OCI-LY7 (cell line): ENCODE measurements around the gene TSPAN13. TPM values are rescaled to one million over a fixed set of nuclear protein-coding genes. Genes with fewer than 3 reads are reported as not detected.

Source experiments
- BruUV-seq: library from RNA; stranded (reverse); fragments of 400-500 nt; replicated peaks from 2 replicates; lab custom pipeline; 2021; lab: Mats Ljungman, UMichigan
- CTCF ChIA-PET: fragments of 300-600 bp; sonication (Branson Sonifier 250); formaldehyde crosslinking; loops from one replicate; lab custom pipeline; 2022; ENCODE audit warnings: antibody characterized with exemption; ENCODE audit not compliant: unreplicated experiment; lab: Charles Lee
- POLR2A ChIA-PET: fragments of 300-600 bp; sonication (Branson Sonifier 250); formaldehyde crosslinking; loops from one replicate; lab custom pipeline; 2022; ENCODE audit warnings: antibody characterized with exemption; lab: Charles Lee
- DNase-seq: peaks from one replicate; pipeline ENCODE4 v3.0.0-alpha.2; 2015; ENCODE audit warnings: low spot score
- H2AFZ ChIP-seq: fragments of 200-600 bp; sonication (generic), shearing (Covaris generic); 2 replicates; pipeline ENCODE4 v1.6.1; 2014; ENCODE audit warnings: mild to moderate bottlenecking, antibody characterized with exemption, low read length, moderate library complexity
- H3K27ac ChIP-seq: fragments of 200-600 bp; sonication (generic); 2 replicates; pipeline ENCODE4 v1.5.1; 2014; ENCODE audit warnings: mixed run types, low read depth, mild to moderate bottlenecking, moderate library complexity, low read length, inconsistent platforms; ENCODE audit not compliant: poor library complexity, severe bottlenecking
- H3K36me3 ChIP-seq: fragments of 200-600 bp; sonication (generic); 2 replicates; pipeline ENCODE4 v1.6.1; 2014; ENCODE audit warnings: mild to moderate bottlenecking, antibody characterized with exemption, low read length, moderate library complexity, mixed read lengths; ENCODE audit not compliant: insufficient read depth
- H3K4me1 ChIP-seq: fragments of 200-600 bp; sonication (generic); 2 replicates; pipeline ENCODE4 v1.5.1; 2014; ENCODE audit warnings: mild to moderate bottlenecking, low read length; ENCODE audit not compliant: insufficient read depth, poor library complexity, severe bottlenecking
- H3K4me2 ChIP-seq: fragments of 200-600 bp; sonication (generic); 2 replicates; pipeline ENCODE4 v1.6.1; 2014; ENCODE audit warnings: mild to moderate bottlenecking, low read length
- H3K4me3 ChIP-seq: fragments of 200-600 bp; sonication (generic); 2 replicates; pipeline ENCODE4 v1.5.1; 2014; ENCODE audit warnings: mild to moderate bottlenecking, low read depth, low read length; ENCODE audit not compliant: poor library complexity, severe bottlenecking
- H3K79me2 ChIP-seq: fragments of 200-600 bp; sonication (generic); 2 replicates; pipeline ENCODE4 v1.6.1; 2016; ENCODE audit warnings: low read depth, mild to moderate bottlenecking, low read length, moderate library complexity, mixed read lengths; ENCODE audit not compliant: insufficient read depth
- H3K9me2 ChIP-seq: fragments of 200-600 bp; sonication (generic); 2 replicates; pipeline ENCODE4 v1.6.1; 2016; ENCODE audit warnings: mild to moderate bottlenecking, low read length, mixed read lengths; ENCODE audit not compliant: insufficient read depth
- H3K9me3 ChIP-seq: fragments of 200-600 bp; sonication (generic); 2 replicates; pipeline ENCODE4 v1.6.1; 2014; ENCODE audit warnings: mild to moderate bottlenecking, mixed run types, low read length, mixed read lengths
- H4K20me1 ChIP-seq: fragments of 200-600 bp; sonication (generic); 2 replicates; pipeline ENCODE4 v1.6.1; 2014; ENCODE audit warnings: mild to moderate bottlenecking, antibody characterized with exemption, low read length, moderate library complexity, mixed read lengths; ENCODE audit not compliant: insufficient read depth
- EZH2phosphoT487 ChIP-seq: fragments of 200-600 bp; sonication (generic); IDR thresholded peaks from 2 replicates; pipeline ENCODE4 v1.6.1; 2018; ENCODE audit warnings: low read depth, borderline replicate concordance, mild to moderate bottlenecking, mixed run types, antibody characterized with exemption, low read length, moderate library complexity, mixed read lengths
- intact Hi-C: fragments of 100-400 bp; cut with micrococcal nuclease; formaldehyde crosslinking; loops from one replicate; pipeline ENCODE4 v1.10.0; 2022; ENCODE audit not compliant: unreplicated experiment
- total RNA-seq, 2 experiments: library from RNA; depleted of rRNA in 1 of 2; stranded (reverse); fragments of >200 nt in 1 of 2; shearing (Covaris generic) in 1 of 2; gene quantifications; 2 replicates each; pipeline ENCODE4 v1.2.3, GENCODE V29; 2014 to 2022
- TF ChIP-seq, protein P1 (sequence below): fragments of 200-600 bp; sonication (generic); conservative IDR thresholded peaks from 2 replicates; pipeline ENCODE4 v1.5.1; 2014; ENCODE audit warnings: mild to moderate bottlenecking, antibody characterized with exemption, low read length, moderate library complexity, mixed read lengths

TSPAN13 gene
- total RNA-seq, 2 experiments from 2014 or later = 5.0 to 12.2 TPM

DNA sequence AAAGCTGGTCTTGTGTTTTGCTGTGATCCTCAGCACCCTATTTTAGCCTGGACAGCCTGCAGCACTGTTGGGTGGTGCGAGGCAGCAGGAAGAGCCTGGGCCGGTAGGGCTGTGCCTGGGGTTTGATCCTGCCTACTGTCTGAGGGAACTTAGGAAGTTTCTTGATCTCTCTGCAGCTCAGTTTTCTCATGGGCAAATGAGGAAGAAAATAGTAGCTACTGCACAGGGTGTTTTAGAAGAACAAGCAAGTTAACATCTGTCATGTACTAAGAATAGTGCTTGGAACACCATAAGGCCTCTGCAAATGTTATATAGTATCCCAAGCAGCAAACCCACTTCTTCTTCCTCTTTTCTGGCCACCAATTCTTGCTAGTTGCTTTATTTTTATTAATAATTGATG, 63.3 kb downstream of the TSPAN13 start:
- no peaks in the 10 kb centered on the region for H3K9me2 ChIP-seq
- BruUV-seq = no TSS peak
- TF ChIP-seq, protein P1, sequence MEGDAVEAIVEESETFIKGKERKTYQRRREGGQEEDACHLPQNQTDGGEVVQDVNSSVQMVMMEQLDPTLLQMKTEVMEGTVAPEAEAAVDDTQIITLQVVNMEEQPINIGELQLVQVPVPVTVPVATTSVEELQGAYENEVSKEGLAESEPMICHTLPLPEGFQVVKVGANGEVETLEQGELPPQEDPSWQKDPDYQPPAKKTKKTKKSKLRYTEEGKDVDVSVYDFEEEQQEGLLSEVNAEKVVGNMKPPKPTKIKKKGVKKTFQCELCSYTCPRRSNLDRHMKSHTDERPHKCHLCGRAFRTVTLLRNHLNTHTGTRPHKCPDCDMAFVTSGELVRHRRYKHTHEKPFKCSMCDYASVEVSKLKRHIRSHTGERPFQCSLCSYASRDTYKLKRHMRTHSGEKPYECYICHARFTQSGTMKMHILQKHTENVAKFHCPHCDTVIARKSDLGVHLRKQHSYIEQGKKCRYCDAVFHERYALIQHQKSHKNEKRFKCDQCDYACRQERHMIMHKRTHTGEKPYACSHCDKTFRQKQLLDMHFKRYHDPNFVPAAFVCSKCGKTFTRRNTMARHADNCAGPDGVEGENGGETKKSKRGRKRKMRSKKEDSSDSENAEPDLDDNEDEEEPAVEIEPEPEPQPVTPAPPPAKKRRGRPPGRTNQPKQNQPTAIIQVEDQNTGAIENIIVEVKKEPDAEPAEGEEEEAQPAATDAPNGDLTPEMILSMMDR = no peak
- TF ChIP-seq EZH2phosphoT487 = no peak
- intact Hi-C loops = no loop called here
- no peak overlapping the region for H3K27ac ChIP-seq
- H3K9me3 ChIP-seq = no peaks in the 10 kb centered on the region
- ChIA-PET POLR2A (interaction anchor here (0.6 to 1.3 kb wide), 3 partner anchors 9 to 801 kb away, joined by 3 read pairs; no protein-coding TSS in a partner anchor), CTCF (no interaction called here)
- H3K4me1 ChIP-seq = no peaks in the 10 kb centered on the region
- no peaks in the 10 kb centered on the region for H4K20me1 ChIP-seq
- no peak overlapping the region for H3K4me3 ChIP-seq
- DNase-seq = no peak
- H2AFZ ChIP-seq = no peak overlapping the region
- H3K36me3 ChIP-seq = no peaks in the 10 kb centered on the region
- H3K79me2 ChIP-seq = no peaks in the 10 kb centered on the region
- no peak overlapping the region for H3K4me2 ChIP-seq

DNA sequence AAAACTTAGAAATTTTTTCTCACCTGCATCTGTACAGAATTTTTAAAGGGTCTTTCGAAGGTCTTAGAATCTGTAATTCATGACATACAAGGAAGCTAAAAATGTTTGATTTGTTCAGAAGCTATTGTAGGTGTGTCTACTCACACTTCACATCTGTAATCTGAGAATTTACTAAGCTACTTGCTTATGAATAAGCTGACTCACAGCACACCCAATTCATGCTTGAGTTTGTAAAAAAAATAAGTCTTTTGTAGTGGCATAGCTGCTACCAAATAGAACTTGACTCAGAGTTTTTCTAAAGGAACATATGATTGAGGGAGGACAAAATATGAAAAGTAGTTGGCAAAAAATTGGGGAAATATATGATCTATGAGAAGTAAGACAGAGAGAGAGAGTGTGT, 64.0 kb downstream of the TSPAN13 start:
- CTCF ChIA-PET = no interaction called here
- H3K27ac ChIP-seq = no peak overlapping the region
- H3K4me2 ChIP-seq = no peak overlapping the region

DNA sequence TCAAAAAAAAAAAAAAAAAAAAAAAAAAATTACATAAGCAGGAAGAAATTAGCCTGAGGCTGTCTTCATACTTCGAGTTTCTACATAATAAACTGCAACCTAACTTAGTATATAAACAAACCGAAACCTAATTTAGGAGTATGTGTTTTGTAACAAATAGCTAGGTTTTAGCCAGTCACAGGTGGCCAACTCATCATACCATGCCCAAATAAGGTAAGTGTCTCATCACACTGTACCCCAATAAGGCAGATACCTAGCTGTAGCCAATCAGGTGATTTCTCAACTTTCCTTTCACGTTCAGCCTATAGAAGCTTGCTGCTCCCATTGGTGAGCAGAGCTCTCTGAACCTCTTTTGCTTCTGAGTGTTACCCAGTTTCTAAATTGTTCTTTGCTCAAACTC, 65.2 kb downstream of the TSPAN13 start:
- TF ChIP-seq, protein P1 = no peak
- no peak for TF ChIP-seq EZH2phosphoT487
- Histone ChIP-seq H2AFZ (no peak overlapping the region), H4K20me1 (no peaks in the 10 kb centered on the region), H3K4me3 (no peak overlapping the region), H3K27ac (no peak overlapping the region), H3K4me1 (no peaks in the 10 kb centered on the region), H3K4me2 (no peak overlapping the region), H3K79me2 (no peaks in the 10 kb centered on the region), H3K36me3 (no peaks in the 10 kb centered on the region), H3K9me3 (no peaks in the 10 kb centered on the region), H3K9me2 (no peaks in the 10 kb centered on the region)
- intact Hi-C loops = no loop called here
- no peak for DNase-seq
- no TSS peak for BruUV-seq
- ChIA-PET CTCF (no interaction called here), POLR2A (no interaction called here)

More for the DNA sequence above, 64.0 kb downstream of the TSPAN13 start:
- Histone ChIP-seq H3K4me3 (no peak overlapping the region), H3K4me1 (no peaks in the 10 kb centered on the region), H4K20me1 (no peaks in the 10 kb centered on the region), H2AFZ (no peak overlapping the region), H3K9me2 (no peaks in the 10 kb centered on the region), H3K9me3 (no peaks in the 10 kb centered on the region), H3K79me2 (no peaks in the 10 kb centered on the region), H3K36me3 (no peaks in the 10 kb centered on the region)
- no TSS peak for BruUV-seq
- TF ChIP-seq EZH2phosphoT487 = no peak
- TF ChIP-seq, protein P1 = no peak
- POLR2A ChIA-PET = interaction anchor here (0.6 to 1.2 kb wide), 4 partner anchors 9 to 802 kb away, joined by 3 to 4 read pairs (median 3); no protein-coding TSS in a partner anchor
- DNase-seq = no peak
- intact Hi-C loops = no loop called here
